Calu3 (cell line): ENCODE results near the gene PIAS1. TPM values are rescaled to one million over a fixed set of nuclear protein-coding genes. Genes with fewer than 3 reads are reported as not detected.
"Not testable (repeated sequence)": the region's sequence is repeated elsewhere in the genome, so short reads cannot be mapped to it uniquely, and the experiment has no call there.

ENCODE experiments used
- BruUV-seq: library from RNA; stranded (reverse); fragments of 400-500 nt; replicated peaks from 2 replicates; lab custom pipeline; 2021; lab: Mats Ljungman, UMichigan
- CTCF ChIA-PET: fragments of 300-600 bp; sonication (Branson Sonifier 250); formaldehyde crosslinking; loops from one replicate; lab custom pipeline; 2022; ENCODE audit warnings: antibody characterized with exemption; lab: Charles Lee
- DNase-seq: peaks from one replicate; pipeline ENCODE4 v3.0.0; 2022
- H3K27ac Mint-ChIP-seq: one replicate; pipeline ENCODE4 v1.8.0; 2022; ENCODE audit warnings: mixed read lengths; ENCODE audit not compliant: unreplicated experiment
- H3K27me3 Mint-ChIP-seq: one replicate; pipeline ENCODE4 v1.8.0; 2022; ENCODE audit warnings: mixed read lengths; ENCODE audit not compliant: unreplicated experiment
- H3K36me3 Mint-ChIP-seq: one replicate; pipeline ENCODE4 v1.8.0; 2022; ENCODE audit warnings: mild to moderate bottlenecking, moderate library complexity, mixed read lengths; ENCODE audit not compliant: insufficient read depth, unreplicated experiment
- H3K4me1 Mint-ChIP-seq: one replicate; pipeline ENCODE4 v1.8.0; 2022; ENCODE audit warnings: mild to moderate bottlenecking, low read depth, mixed read lengths; ENCODE audit not compliant: unreplicated experiment
- H3K4me3 Mint-ChIP-seq: one replicate; pipeline ENCODE4 v1.8.0; 2022; ENCODE audit warnings: mild to moderate bottlenecking, low read depth, moderate library complexity, mixed read lengths; ENCODE audit not compliant: unreplicated experiment
- H3K9me3 Mint-ChIP-seq: one replicate; pipeline ENCODE4 v1.8.0; 2022; ENCODE audit warnings: low read depth, mixed read lengths; ENCODE audit not compliant: unreplicated experiment
- CTCF ChIP-seq: fragments of 200-600 bp; IDR thresholded peaks from one replicate; pipeline ENCODE4 v1.8.0; 2022; ENCODE audit warnings: antibody characterized with exemption; ENCODE audit not compliant: unreplicated experiment
- intact Hi-C: fragments of 100-400 bp; cut with micrococcal nuclease; formaldehyde crosslinking; loops from one replicate; pipeline ENCODE4 v1.10.0; 2022; ENCODE audit not compliant: unreplicated experiment
- total RNA-seq: library from RNA; stranded (reverse); gene quantifications from 2 replicates; pipeline ENCODE4 v1.2.3, GENCODE V29; 2022

Gene PIAS1
- total RNA-seq, 1 experiment from 2014 or later, result 51.7 TPM

- H3K4me1 Mint-ChIP-seq, result peaks cover 42% of the 10 kb centered on the region
- BruUV-seq, result no TSS peak
- intact Hi-C loops, result loop anchor here (5.0 kb wide), 1 partner anchor 72 kb away; no protein-coding TSS in a partner anchor
Measured at GRCh38 chr15:68055224-68055705, 1.1 kb downstream of the PIAS1 start.

GRCh38 chr15:68056097-68056865 is 2.2 kb downstream of the PIAS1 start:
- CTCF ChIA-PET, result no interaction called here
- intact Hi-C loops, result loop anchor here (5.0 kb wide), 1 partner anchor 71 kb away; no protein-coding TSS in a partner anchor
- H3K4me3 Mint-ChIP-seq, result peak overlapping the region; percentile 85
- H3K9me3 Mint-ChIP-seq, result no peaks in the 10 kb centered on the region
- no peak overlapping the region for H3K27ac Mint-ChIP-seq
- peaks cover 45% of the 10 kb centered on the region for H3K4me1 Mint-ChIP-seq
- H3K27me3 Mint-ChIP-seq, result no peaks in the 10 kb centered on the region
- H3K36me3 Mint-ChIP-seq, result peaks cover 29% of the 10 kb centered on the region
- no TSS peak for BruUV-seq
- TF ChIP-seq CTCF, result no peak
- no peak for DNase-seq

More at GRCh38 chr15:68055224-68055705, 1.1 kb downstream of the PIAS1 start:
- Mint-ChIP-seq H3K4me3 (peak overlapping the region; percentile 85), H3K27me3 (no peaks in the 10 kb centered on the region), H3K9me3 (no peaks in the 10 kb centered on the region), H3K27ac (peak overlapping the region; percentile 22), H3K36me3 (peaks cover 28% of the 10 kb centered on the region)
- CTCF ChIA-PET, result interaction anchor here (0.5 to 1.4 kb wide), 2 partner anchors 100 to 192 kb away, joined by 3 to 7 read pairs; no protein-coding TSS in a partner anchor
- TF ChIP-seq CTCF, result no peak
- peak; percentile 29 for DNase-seq

DNA sequence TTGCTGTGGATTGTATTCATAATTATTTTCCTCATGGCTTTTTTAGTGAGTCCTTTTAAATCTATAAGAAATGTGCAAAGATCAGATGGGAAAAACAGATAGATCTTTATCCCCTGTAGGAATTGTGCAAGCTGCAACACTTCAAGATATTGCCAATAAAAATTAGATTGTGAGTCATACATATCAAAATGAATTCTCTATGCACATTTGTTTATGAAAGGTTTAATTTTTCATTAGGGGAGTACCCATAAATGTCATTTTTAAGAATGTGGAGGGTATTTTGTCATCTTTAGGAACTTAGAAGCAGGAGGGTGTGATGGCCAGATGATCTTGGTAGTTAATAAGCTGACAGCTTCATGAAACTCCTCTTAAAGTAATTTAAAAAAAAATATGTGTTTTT is 2.9 kb downstream of the PIAS1 start:
- peak overlapping the region; percentile 28 for H3K27ac Mint-ChIP-seq
- TF ChIP-seq CTCF, result no peak

GRCh38 chr15:68057758-68058157 is 3.6 kb downstream of the PIAS1 start:
- Mint-ChIP-seq H3K36me3 (peaks cover 35% of the 10 kb centered on the region), H3K27me3 (no peaks in the 10 kb centered on the region), H3K27ac (no peak overlapping the region), H3K9me3 (no peaks in the 10 kb centered on the region), H3K4me1 (peaks cover 46% of the 10 kb centered on the region), H3K4me3 (no peak overlapping the region)
- no peak for TF ChIP-seq CTCF
- no peak for DNase-seq
- no TSS peak for BruUV-seq
- CTCF ChIA-PET, result no interaction called here
- intact Hi-C loops, result loop anchor here (5.0 kb wide), 1 partner anchor 70 kb away; no protein-coding TSS in a partner anchor

More for the DNA sequence above, 2.9 kb downstream of the PIAS1 start:
- H3K27me3 Mint-ChIP-seq, result no peaks in the 10 kb centered on the region
- CTCF ChIA-PET, result no interaction called here
- BruUV-seq, result no TSS peak
- peaks cover 35% of the 10 kb centered on the region for H3K36me3 Mint-ChIP-seq
- DNase-seq, result no peak
- intact Hi-C loops, result loop anchor here (5.0 kb wide), 1 partner anchor 70 kb away; no protein-coding TSS in a partner anchor
- peaks cover 52% of the 10 kb centered on the region for H3K4me1 Mint-ChIP-seq
- no peak overlapping the region for H3K4me3 Mint-ChIP-seq
- H3K9me3 Mint-ChIP-seq, result no peaks in the 10 kb centered on the region

DNA sequence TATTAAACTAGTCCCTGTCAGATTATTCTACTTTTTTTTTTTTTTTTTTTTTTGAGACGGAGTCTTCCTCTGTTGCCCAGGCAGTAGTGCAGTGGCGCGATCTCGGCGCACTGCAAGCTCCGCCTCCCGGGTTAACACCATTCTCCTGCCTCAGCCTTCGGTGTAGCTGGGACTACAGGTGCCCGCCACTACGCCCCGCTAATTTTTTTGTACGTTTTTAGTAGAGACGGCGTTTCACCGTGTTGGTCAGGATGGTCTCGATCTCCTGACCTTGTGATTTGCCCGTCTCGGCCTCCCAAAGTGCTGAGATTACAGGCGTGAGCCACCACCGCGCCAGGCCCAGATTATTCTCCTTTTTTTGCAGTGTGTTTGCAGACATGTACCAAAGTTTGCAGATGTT is 4.9 kb downstream of the PIAS1 start:
- peaks cover 33% of the 10 kb centered on the region for H3K4me1 Mint-ChIP-seq
- not testable (repeated sequence) for DNase-seq, H3K27ac Mint-ChIP-seq, H3K9me3 Mint-ChIP-seq, BruUV-seq, H3K4me3 Mint-ChIP-seq, H3K27me3 Mint-ChIP-seq
- CTCF ChIA-PET, result interaction anchor here (0.7 kb wide), 1 partner anchor 593 kb away, joined by 5 read pairs; no protein-coding TSS in a partner anchor
- intact Hi-C loops, result loop anchor here (5.0 kb wide), 1 partner anchor 68 kb away; no protein-coding TSS in a partner anchor
- H3K36me3 Mint-ChIP-seq, result peaks cover 32% of the 10 kb centered on the region
